Left renal pelvis (tissue), 4 donors: ENCODE data around the gene AADACL2. TPM values are rescaled to one million over a fixed set of nuclear protein-coding genes. Genes with fewer than 3 reads are reported as not detected.
"Not testable (repeated sequence)": the region's sequence is repeated elsewhere in the genome, so short reads cannot be mapped to it uniquely, and the experiment has no call there.

Experiments
- DNase-seq, 4 donors: peaks; one replicate each; pipeline ENCODE4 v3.0.0-alpha.2; 2013; ENCODE audit warnings: low read depth in 4 of 4, low spot score in 3 of 4
- polyA plus RNA-seq, 4 donors: library from polyadenylated mRNA; unstranded; fragments of 120-200 nt; gene quantifications; one replicate each; pipeline ENCODE4 v1.2.1, GENCODE V29; 2013; ENCODE audit not compliant: insufficient read length in 4 of 4

AADACL2 gene
- polyA plus RNA-seq, 4 donors, result 0.40 TPM; not detected in 3

DNA sequence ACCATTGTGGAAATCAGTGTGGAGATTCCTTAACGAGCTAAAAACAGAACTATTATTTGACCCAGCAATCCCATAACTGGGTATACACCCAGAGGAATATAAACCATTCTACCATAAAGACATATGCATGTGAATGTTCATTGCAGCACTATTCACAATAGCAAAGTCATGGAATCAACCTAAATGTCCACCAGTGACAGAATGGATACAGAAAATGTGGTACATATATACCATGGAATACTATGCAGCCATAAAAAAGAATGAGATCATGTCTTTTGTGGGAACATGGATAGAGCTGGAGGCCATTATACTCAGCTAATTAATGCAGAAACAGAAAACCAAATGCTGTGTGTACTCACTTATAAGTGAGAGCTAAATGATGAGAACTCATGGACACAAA lies 31.0 kb downstream of the AADACL2 start:
- DNase-seq, result not testable (repeated sequence)

DNA sequence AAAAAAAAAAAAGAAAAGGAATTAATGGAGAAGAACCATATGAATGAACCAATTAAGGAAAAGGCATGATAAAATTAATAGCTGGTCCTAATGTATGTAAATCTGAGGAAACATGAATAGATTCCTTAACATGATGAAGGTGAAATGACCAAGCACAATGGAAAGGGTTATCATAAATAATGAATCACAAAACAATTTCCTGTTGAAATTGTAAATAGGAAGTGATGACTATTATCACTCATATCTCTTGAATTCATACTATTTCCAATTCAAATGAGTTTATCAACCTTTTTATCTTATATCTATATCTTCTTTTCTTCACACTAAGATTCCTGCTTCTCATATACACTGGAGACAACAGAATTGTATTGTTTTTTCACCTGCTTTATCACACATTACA lies 32.0 kb downstream of the AADACL2 start:
- DNase-seq, result no peak

DNA sequence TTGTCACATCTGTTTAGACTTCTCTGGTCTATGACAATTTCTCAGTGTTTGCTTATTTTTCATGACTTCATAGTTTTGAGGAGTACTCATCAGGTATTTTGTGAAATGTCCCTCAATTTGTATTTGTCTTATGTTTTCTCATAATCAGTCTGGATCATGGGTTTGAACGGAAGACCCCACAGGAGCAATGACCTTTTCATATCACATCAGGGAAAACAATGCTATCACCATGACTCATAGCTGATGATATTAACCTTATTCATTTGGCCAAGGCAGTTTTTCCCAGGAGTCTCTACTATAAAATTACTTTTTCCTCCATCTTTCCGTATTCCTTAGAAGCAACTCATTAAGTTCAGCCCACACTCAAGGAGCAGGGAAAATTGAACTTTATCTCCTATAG lies 32.7 kb downstream of the AADACL2 start:
- no peak for DNase-seq

DNA sequence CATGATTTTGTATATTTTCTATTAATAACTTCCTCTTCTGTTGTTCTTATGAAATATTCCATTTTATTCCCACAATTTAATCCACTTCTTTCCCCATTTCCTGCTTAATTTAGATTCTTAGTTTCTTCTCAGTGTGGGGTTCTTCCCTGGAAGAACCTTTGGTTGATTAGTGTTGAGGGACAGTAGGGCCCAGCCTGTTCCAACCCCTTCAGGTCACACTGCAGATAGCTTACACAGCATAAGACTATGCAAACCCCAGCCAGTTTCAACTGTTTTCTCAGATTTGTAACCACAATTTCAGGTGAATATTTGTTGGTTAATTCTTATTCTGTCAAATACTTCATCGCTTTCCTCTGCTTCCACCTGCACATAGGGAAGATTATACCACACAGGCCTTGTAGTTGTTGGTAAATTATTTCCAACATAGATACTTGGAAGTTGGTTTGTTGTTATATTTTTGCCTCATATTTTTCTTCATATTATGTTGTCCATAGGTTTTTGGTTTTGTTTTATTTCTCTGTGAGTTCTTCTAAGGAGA lies 34.7 kb downstream of the AADACL2 start:
- DNase-seq, result no peak

DNA sequence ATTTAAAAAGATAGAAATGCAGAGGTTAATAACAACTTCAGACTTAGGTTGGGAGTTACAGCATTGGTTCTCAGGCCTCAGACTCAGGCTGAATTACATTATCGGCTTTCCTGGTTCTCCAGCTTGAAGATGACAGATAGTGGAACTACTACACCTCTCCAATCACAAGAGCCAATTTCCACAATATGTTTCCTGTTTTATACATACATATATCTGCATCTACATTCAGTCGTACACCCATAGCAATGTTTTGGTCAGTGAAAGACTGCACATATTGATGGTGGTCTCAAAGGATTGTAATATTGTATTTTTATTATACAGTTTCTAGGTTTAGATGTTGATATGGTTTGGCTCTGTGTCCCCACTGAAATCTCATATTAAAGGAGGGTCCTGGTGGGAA lies 35.4 kb downstream of the AADACL2 start:
- DNase-seq, result no peak

DNA sequence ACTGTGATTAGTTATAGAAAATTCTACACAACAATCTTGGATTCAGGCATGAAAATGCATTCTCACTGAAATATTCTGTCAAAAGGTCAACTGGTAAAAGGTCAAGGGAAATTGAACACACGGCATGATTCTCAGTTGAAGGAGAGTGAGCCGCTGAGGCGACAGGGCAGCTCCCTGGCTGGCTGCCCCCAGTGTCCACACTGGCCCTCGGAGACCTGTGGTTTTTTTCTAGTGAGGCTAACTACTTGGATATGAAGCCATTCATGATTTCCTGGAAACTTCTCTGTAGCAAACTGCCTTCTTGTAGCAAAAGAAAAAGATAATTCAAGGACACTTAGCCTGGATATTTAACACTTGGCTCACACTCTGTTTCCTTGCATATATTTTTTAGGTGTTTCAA lies 37.2 kb downstream of the AADACL2 start:
- DNase-seq, result no peak

DNA sequence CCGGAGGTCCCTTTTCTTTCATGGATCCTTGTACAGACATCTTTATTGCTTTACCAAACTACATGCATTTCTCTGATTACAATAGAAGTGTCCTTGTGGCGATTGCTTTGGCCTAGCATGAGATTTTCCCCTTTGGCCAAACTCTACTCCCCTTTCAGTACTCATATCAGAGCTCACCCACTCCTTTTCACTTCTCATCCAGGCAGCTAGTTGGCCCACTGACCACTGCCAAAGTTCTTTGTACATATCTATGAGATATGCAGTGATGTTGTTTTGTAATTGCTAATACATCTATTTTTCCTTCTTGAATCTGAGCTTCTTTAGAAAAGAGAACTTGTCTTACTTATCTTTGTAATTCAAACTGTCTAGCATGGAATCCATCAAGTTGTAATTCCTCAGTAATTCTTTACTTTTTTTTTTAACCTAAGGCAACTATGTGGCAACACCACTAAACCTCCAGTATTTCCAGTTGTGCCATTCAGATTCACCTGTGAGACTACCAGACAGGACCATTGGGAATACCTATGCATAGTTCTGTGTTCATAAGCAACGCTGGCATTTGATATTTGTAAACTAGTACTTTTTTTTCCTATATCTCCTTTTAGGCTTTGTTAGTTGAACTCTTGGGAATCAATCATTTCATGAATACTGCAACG lies 39.2 kb downstream of the AADACL2 start:
- DNase-seq, result no peak

DNA sequence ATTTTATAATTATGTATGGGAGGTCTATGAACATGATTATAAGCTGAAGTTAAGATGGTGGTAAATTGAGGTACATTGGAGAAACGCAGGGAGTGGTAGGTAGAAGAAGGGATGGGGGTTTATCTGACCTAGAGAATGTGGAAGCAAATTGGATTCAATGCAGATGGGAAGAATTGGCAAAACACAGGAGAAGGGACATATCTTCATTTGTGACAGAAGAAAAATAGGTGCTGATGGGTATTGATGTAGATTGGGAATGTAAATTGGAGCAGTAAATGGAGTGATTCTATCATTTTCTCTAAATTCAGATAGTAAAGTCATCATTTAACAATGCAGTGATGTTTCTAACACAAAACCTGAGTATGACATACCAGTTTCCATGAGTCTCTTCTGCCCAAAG lies 40.5 kb downstream of the AADACL2 start:
- no peak for DNase-seq

DNA sequence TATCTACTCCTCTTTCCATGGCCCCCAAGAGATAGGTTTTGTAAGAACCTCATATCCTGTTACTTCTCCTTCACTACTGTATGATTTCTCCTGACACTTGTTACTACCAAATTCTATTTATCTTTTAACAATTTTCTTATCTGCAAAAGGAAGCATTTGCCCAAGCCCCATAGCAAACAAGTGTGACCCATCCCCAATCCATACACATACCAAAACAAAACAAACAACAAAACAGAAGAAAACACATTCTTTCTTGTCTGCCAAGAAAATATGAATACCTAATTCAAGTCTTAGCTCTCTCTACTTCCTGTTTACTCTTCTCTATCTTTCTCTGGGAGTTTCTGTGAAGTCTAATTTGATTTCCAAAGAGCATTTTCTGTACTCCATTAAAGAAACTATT lies 41.2 kb downstream of the AADACL2 start:
- no peak for DNase-seq

DNA sequence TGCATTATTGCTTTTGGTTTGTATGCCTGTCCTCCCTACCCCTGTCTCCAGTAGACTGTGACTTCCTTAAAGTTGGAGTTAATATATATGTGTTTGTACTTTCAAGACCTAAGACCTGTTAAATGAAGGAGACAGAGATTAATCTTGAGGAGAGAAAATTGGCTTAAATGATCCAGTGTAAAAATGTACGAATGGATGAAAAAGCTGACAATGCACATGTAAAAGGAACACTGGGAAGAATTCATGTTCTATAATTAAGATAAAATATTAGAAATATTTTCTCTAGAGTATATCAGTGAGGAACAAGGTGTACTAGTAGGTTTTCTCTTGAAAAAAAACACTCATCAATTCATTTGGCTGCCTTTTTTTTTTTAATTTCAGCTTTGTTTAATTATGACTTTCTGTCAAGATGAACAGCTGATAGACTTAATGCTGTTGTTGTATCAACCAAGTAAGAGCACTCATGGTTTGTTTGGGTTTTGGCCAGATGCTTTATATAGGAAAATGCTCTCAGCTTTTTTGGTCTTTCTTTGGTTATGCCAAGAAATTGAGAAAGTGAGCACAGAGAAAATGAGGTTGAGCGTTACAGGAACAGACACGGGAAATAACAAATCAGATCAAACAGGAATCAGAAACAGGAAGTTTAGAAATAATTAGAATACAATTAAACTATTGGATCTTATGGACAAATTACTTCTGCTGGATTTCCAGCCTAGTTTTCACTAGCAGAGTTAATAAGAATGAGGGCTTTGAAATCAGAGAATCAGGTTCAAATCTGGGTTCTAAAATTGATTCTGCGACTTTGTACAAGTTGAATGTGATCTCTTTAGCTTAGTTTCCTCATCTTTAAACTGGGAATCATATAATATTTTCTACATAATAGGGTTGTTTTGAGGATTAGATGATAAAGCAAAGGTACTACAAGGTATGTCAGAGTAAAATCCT lies 41.9 kb downstream of the AADACL2 start:
- DNase-seq, result no peak

DNA sequence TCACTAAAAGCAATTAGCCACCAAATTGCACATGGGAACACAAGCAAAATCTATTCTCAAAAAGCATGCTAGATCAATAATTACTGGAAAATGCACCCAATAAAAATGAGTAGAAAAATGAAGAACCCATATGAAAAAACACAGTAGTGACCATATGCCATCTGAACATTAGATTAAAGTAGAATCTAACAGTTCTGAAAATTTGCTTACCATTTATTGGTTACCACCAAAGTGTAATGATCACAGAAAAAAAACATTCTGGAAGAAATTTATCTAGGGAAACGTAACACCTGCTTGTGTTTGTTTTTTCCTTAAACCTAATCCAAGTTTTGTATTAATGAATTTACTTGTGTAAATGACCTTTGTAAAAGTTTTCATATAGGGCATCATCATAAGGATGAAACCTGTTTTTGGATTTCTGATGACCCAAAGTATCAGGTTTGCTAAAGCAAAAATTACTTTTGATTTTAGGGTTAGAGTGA lies 42.6 kb downstream of the AADACL2 start:
- no peak for DNase-seq

DNA sequence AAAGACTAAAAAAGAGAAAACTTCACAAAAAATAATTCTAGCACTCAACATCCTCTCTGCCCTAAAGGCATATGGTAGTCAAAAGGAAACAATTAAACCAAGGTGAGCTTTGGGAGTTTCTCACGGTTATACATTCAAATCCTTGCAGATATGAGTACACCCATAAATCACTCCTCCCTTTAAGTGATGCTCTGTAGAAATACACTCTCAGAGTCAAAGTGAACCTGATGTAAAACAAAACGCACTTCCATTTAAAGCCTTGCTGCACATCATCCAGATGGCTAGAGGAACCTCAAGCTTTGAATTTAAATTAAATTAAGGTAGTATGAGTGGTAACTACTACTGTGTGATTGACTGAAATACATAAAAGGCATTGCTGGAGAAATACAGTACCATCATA lies 44.2 kb downstream of the AADACL2 start:
- no peak for DNase-seq

DNA sequence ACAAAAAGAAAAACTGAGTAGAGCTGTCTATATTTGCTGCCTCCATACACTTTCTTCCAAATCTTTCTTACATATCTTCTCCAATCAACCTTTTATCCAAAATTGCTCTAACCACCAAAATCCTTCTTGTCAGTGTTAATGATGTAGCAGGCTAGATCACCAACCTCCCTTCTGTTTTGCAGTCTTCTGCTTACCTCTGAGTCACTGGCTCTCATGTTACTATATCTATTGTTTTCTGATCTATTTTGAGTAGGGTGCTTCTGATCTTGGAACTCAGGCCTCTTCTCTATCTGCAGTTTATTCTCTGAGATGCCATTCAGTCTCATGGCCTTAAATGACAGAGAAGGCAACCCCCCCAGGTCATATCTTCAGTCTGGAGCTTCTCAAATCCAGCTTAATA lies 53.9 kb downstream of the AADACL2 start:
- no peak for DNase-seq

DNA sequence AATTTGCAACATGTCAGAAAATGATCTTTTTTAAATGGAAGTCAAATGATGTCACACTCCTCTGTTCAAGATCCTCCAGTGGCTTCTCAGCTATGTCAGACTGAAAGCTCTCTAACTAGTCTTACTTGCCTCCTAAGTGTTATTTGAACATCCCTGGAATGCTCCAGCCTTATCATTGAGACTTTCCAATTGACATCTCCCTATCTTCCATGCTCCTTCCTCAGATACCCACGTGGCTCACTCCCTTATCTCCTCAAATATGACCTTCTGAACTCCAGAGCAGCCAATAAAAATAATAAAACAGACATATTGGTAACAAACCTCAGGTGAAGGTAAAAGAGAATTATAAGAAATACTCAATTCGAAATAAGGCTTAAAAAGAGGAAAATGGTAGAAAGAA lies 54.7 kb downstream of the AADACL2 start:
- DNase-seq, result no peak

DNA sequence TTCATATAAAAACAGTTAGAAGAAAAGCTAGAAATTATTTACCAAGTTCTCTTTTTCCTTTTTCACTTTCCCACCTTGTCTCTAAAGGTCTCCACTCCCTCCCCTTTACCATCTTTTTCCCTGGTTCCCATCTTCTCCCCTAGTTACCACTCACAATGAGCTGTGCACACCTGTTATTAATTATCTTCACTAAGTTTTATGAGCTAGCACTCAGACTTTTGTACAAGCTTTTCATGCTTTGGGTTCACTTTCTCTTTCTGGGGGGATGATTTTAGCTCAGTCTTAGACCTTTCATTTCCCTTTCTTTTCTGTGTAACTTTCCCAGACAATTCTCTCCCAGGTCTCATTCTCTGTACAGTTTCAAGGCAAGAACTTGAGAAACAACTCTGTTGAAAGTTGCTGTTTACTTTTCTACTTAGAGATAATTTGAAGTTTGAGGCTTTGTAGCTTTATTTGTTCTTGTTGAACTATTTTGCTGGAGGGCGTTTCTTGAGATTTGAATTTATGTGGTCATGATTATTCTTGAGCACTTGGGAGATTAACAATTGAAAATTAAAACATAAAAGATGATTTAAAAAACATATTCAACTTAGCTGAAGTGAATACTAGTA lies 56.2 kb downstream of the AADACL2 start:
- DNase-seq, result no peak

DNA sequence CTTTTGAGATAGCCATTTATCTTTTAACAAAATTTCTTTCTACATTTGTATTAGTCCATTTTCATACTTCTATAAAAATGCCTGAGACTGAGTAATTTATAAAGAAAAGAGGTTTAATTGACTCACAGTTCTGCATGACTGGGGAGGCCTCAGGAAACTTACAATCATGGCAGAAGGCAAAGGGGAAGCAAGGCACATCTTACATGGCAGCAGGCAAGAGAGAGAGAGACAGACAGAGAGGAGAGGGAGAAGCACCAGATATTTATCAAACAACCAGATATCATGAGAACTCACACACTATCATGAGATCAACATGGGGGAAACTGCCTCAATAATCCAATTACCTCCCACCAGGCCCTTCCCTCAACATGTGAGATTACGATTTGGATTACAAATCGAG lies 57.0 kb downstream of the AADACL2 start:
- DNase-seq, result not testable (repeated sequence)

DNA sequence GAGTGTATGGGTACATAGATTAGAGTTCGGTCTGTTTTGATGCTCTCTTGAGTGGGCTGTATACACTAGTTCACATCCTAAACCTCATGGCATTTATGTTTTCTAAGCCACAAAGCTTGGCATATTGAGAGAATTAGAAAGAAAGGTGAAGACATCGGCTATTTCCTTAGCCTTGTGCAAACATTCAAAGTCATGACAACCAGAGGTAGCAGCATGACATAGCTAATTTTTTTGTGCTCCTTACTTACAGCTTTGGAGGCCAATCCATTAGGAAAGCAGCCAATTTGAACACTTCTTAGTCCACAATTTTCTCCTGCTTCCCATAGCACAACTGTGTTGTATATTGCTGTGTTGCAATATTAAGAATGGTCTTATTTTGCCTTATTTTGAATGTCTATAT lies 58.7 kb downstream of the AADACL2 start:
- DNase-seq, result no peak

DNA sequence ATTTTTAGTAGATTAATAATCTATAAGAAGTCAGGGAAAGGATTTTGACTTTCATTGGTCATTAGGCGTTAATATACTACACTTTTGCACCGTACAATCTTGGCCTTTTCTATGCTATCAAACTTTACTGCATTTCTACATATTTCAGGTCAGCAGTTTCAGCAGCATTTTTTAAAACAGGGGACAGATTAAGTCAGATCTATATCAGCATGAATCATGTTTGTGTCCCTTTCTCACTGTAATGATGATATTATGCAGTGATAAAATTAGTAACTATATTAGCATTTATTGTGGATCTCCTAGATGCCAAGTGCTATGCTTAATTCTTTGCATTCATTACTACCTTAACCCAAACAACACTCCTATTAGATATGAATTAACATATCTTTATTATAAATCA lies 59.9 kb downstream of the AADACL2 start:
- DNase-seq, result no peak

DNA sequence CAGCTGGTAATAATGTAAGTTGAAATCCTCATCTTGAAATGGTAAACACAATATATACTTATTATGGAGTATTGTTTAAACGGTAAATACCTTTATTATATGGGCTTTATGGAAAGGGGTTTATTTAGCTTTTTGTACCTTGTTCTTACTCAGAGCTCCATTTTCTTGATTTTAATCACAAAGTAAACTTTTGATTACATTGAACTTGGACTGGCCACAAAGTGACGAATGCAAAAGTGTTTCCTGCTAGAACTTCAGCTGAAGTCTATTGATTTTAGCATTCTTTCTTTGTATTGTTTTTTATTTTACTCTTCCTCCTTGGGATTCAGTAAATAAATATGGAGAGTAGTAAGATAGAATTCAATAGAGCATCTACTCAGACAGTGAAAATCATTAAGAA lies 60.4 kb downstream of the AADACL2 start:
- DNase-seq, result no peak

DNA sequence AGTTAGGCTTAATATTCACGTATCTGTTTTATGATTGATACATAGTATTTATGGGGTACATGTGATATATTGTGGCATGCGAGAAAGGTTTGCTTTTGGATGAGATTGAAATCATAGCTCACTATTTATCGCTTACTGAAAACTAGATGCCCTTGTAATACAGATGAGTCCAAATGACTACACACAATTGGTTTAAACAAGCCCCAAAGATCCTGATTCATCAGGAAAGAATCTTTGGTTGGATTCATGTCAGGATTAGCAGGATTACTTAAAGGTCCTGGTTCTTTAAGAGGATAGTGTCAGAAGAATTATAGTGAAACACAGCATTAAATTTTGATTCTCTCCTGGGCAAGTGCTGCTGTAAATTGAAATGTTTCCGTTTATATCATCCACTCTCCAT lies 61.5 kb downstream of the AADACL2 start:
- DNase-seq, result no peak

DNA sequence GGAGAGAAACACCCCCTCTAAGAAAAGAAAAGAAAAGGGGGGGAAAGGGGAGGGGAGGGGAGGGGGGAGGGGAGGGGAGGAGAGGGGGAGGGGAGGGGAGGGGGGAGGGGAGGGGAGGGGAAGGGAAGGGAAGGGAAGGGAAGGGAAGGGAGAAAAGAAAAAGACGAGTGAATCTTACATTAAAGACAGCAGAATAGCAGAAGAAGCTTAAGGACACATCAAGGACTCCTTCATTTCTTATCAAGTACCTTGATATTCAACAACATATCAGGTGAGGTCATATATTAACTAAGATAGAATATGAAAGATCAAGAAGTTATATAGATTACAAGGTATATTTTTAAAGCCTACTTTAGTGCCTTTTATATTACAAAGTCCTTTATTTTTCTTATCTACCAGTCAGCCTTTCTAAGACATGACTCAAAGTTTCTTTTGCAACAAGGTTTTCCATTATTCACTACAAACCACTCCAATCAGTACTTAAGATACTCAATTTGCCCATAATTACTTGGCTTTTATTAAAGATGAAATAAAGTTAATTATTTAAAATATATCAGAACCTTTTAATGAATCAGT lies 62.5 kb downstream of the AADACL2 start:
- no peak for DNase-seq
